ENCODE data around the gene BAG1.

BAG1 gene

DNA sequence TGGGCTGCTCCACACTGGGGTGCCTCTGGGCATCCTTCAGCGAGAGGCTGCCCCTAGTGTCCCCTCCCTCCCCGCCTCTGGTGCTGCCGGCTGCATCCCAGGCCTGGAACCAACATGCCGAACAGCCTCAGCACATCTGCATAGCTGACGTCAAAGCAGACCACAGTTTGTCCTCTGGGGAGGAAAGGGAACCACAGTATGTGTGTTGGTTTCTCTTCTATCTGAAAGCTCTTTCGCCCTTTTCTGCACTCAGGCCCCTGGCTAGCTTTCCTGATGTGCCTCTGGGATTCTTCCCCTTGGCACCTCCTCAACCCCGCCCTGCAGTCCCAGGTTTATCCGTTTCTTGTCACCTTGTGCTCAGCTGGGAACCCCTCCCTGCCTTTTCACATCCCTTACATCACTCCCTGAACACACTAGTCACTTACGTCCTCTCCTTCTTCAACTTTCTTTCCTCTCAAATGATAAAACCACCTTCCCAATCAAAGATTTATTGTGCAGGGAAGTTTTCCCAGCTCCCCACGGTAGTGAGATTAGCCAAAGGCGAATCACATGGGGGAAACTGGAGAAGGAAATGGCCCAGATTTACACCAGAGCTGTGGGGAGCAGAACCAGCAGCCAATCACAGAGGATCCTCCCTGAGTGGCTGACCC is 61.8 kb downstream of the BAG1 start:
- peak; percentile 27 for DNase-seq

All from CD4-positive, alpha-beta T cell treated with Interleukin-10 for 1 hour (primary cell).